NT2/D1 (cell line): Measurements from ENCODE around the gene PCNX1.
"Not testable (repeated sequence)": the region's sequence is repeated elsewhere in the genome, so short reads cannot be mapped to it uniquely, and the experiment has no call there.

Source experiments
- DNase-seq: peaks from one replicate; pipeline ENCODE4 v3.0.0-alpha.2; 2011; ENCODE audit warnings: low read depth, low spot score
- H3K27me3 ChIP-seq: 2 replicates; pipeline ENCODE4 v1.6.0; 2011; ENCODE audit warnings: mild to moderate bottlenecking; ENCODE audit not compliant: insufficient read length, insufficient read depth
- H3K36me3 ChIP-seq: 2 replicates; pipeline ENCODE4 v1.6.1; 2011; ENCODE audit warnings: mild to moderate bottlenecking, low read length, mixed read lengths; ENCODE audit not compliant: insufficient read depth, insufficient read length
- H3K4me1 ChIP-seq: 2 replicates; pipeline ENCODE4 v1.5.1; 2011; ENCODE audit not compliant: insufficient read depth, insufficient read length
- H3K4me3 ChIP-seq: 2 replicates; pipeline ENCODE4 v1.5.1; 2011; ENCODE audit warnings: low read depth; ENCODE audit not compliant: insufficient read length
- H3K9ac ChIP-seq: 2 replicates; pipeline ENCODE4 v1.6.0; 2011; ENCODE audit warnings: low read depth; ENCODE audit not compliant: insufficient read length
- H3K9me3 ChIP-seq: 2 replicates; pipeline ENCODE4 v1.5.1; 2011; ENCODE audit warnings: mild to moderate bottlenecking, low read length; ENCODE audit not compliant: insufficient read depth
- SUZ12 ChIP-seq: IDR thresholded peaks from 2 replicates; pipeline ENCODE4 v1.6.1; 2011; ENCODE audit not compliant: insufficient read length, insufficient read depth; ENCODE audit errors: extremely low read depth
- YY1 ChIP-seq: IDR thresholded peaks from 2 replicates; pipeline ENCODE4 v1.6.1; 2011; ENCODE audit not compliant: insufficient read length, insufficient read depth
- ZNF274 ChIP-seq: IDR thresholded peaks from 2 replicates; pipeline ENCODE4 v1.6.1; 2011; ENCODE audit warnings: mild to moderate bottlenecking, low read depth, low read length

The PCNX1 gene

GRCh38 chr14:70935135-70935534 is 27.9 kb downstream of the PCNX1 start:
- H3K4me3 ChIP-seq, result no peak overlapping the region
- no peak for TF ChIP-seq YY1
- no peak for TF ChIP-seq ZNF274
- no peak for TF ChIP-seq SUZ12

GRCh38 chr14:70939693-70940092 is 32.4 kb downstream of the PCNX1 start:
- not testable (repeated sequence) for DNase-seq, H3K36me3 ChIP-seq, H3K4me1 ChIP-seq, H3K27me3 ChIP-seq, H3K9ac ChIP-seq, H3K4me3 ChIP-seq
- H3K9me3 ChIP-seq, result peaks cover 32% of the 10 kb centered on the region

More at GRCh38 chr14:70935135-70935534, 27.9 kb downstream of the PCNX1 start:
- no peaks in the 10 kb centered on the region for H3K4me1 ChIP-seq
- H3K9ac ChIP-seq, result no peak overlapping the region
- H3K27me3 ChIP-seq, result no peaks in the 10 kb centered on the region
- no peak for DNase-seq
- no peaks in the 10 kb centered on the region for H3K36me3 ChIP-seq
- H3K9me3 ChIP-seq, result no peaks in the 10 kb centered on the region

- DNase-seq, H3K9ac ChIP-seq, H3K4me3 ChIP-seq, H3K4me1 ChIP-seq, H3K27me3 ChIP-seq: not testable (repeated sequence)
- Histone ChIP-seq H3K9me3 (peaks cover 44% of the 10 kb centered on the region), H3K36me3 (peaks cover 14% of the 10 kb centered on the region)
Observed at GRCh38 chr14:70941637-70942341, 34.5 kb downstream of the PCNX1 start.

GRCh38 chr14:70942342-70942706 is 35.1 kb downstream of the PCNX1 start:
- H3K36me3 ChIP-seq, result peaks cover 19% of the 10 kb centered on the region
- TF ChIP-seq SUZ12, result no peak
- no peak for TF ChIP-seq YY1
- TF ChIP-seq ZNF274, result no peak
- H3K9me3 ChIP-seq, result peaks cover 49% of the 10 kb centered on the region
- no peak for DNase-seq
- H3K27me3 ChIP-seq, result no peaks in the 10 kb centered on the region
- H3K9ac ChIP-seq, result no peak overlapping the region
- H3K4me3 ChIP-seq, result no peak overlapping the region
- no peaks in the 10 kb centered on the region for H3K4me1 ChIP-seq

- Histone ChIP-seq H3K36me3 (peaks cover 23% of the 10 kb centered on the region), H3K9me3 (peaks cover 53% of the 10 kb centered on the region)
- H3K27me3 ChIP-seq, H3K4me1 ChIP-seq, H3K9ac ChIP-seq, DNase-seq, H3K4me3 ChIP-seq: not testable (repeated sequence)
Observed at GRCh38 chr14:70942721-70943120, 35.5 kb downstream of the PCNX1 start.

- peaks cover 65% of the 10 kb centered on the region for H3K9me3 ChIP-seq
- TF ChIP-seq ZNF274, result no peak
- TF ChIP-seq YY1, result no peak
- TF ChIP-seq SUZ12, result no peak
- no peak overlapping the region for H3K9ac ChIP-seq
- peaks cover 31% of the 10 kb centered on the region for H3K36me3 ChIP-seq
- H3K4me1 ChIP-seq, result no peaks in the 10 kb centered on the region
- peak; percentile 0 for DNase-seq
- no peaks in the 10 kb centered on the region for H3K27me3 ChIP-seq
- H3K4me3 ChIP-seq, result no peak overlapping the region
Observed at GRCh38 chr14:70943838-70944237, 36.6 kb downstream of the PCNX1 start.

- no peak for TF ChIP-seq YY1
- TF ChIP-seq ZNF274, result no peak
- TF ChIP-seq SUZ12, result no peak
- peaks cover 48% of the 10 kb centered on the region for H3K36me3 ChIP-seq
Observed at GRCh38 chr14:70947739-70948138, 40.5 kb downstream of the PCNX1 start.

GRCh38 chr14:70952485-70952884 is 45.2 kb downstream of the PCNX1 start:
- peaks cover 31% of the 10 kb centered on the region for H3K36me3 ChIP-seq
- no peaks in the 10 kb centered on the region for H3K4me1 ChIP-seq
- no peak for TF ChIP-seq ZNF274
- TF ChIP-seq SUZ12, result no peak
- TF ChIP-seq YY1, result no peak
- no peaks in the 10 kb centered on the region for H3K27me3 ChIP-seq
- no peak overlapping the region for H3K9ac ChIP-seq
- H3K4me3 ChIP-seq, result no peak overlapping the region
- H3K9me3 ChIP-seq, result peaks cover 18% of the 10 kb centered on the region
- DNase-seq, result no peak

More at GRCh38 chr14:70947739-70948138, 40.5 kb downstream of the PCNX1 start:
- Histone ChIP-seq H3K4me1 (no peaks in the 10 kb centered on the region), H3K9me3 (peaks cover 56% of the 10 kb centered on the region), H3K9ac (no peak overlapping the region), H3K4me3 (no peak overlapping the region), H3K27me3 (no peaks in the 10 kb centered on the region)
- no peak for DNase-seq
